ENCODE results near the gene PDSS1. TPM values are rescaled to one million over a fixed set of nuclear protein-coding genes. Genes with fewer than 3 reads are reported as not detected.

PDSS1 gene
- total RNA-seq, 4 donors from 2014 or later, result 2.4 to 15.7 (median 6.6) TPM

GRCh38 chr10:26703096-26703495 is 5.6 kb downstream of the PDSS1 start:
- Histone ChIP-seq H3K27ac (no peak overlapping the region), H3K9me3 (no peaks in the 10 kb centered on the region), H3K36me3 (peaks cover 0 to 39% (median 6%) of the 10 kb centered on the region in 3 donors), H3K4me3 (no peak overlapping the region), H3K27me3 (no peaks in the 10 kb centered on the region), H3K4me1 (peaks cover 0 to 11% (median 3%) of the 10 kb centered on the region in 4 donors)
- DNase-seq (ENCODE audit: low spot score in 2 of 2), result no peak
- WGBS, 2 donors, result 83 to 94% methylated on average over 4 of the region's 4 CpGs
- TF ChIP-seq EP300 (IDR thresholded peaks at IDR 0.05), result no peak
- no peak for TF ChIP-seq POLR2A (IDR thresholded peaks at IDR 0.05)

GRCh38 chr10:26703974-26704373 is 6.5 kb downstream of the PDSS1 start:
- H3K36me3 ChIP-seq, result peaks cover 0 to 47% (median 6%) of the 10 kb centered on the region in 3 donors
- 85 to 89% methylated on average over 9 of the region's 9 CpGs for WGBS, 2 donors
- DNase-seq (ENCODE audit: low spot score in 2 of 2), result no peak
- no peak overlapping the region for H3K27ac ChIP-seq
- no peak for TF ChIP-seq CTCF (IDR thresholded peaks at IDR 0.05)
- no peak for TF ChIP-seq EP300 (IDR thresholded peaks at IDR 0.05)
- no peak for TF ChIP-seq POLR2A (IDR thresholded peaks at IDR 0.05)
- no peak overlapping the region for H3K4me3 ChIP-seq
- no peaks in the 10 kb centered on the region for H3K9me3 ChIP-seq
- H3K27me3 ChIP-seq, result no peaks in the 10 kb centered on the region
- H3K4me1 ChIP-seq, result peaks cover 0 to 2% (median 0%) of the 10 kb centered on the region in 4 donors

GRCh38 chr10:26706206-26706605 is 8.7 kb downstream of the PDSS1 start:
- no peak for TF ChIP-seq EP300 (IDR thresholded peaks at IDR 0.05)
- no peak for TF ChIP-seq POLR2A (IDR thresholded peaks at IDR 0.05)
- no peak for TF ChIP-seq CTCF (IDR thresholded peaks at IDR 0.05)
- Histone ChIP-seq H3K4me1 (no peaks in the 10 kb centered on the region), H3K4me3 (no peak overlapping the region), H3K27ac (no peak overlapping the region), H3K36me3 (peaks cover 0 to 58% (median 6%) of the 10 kb centered on the region in 3 donors), H3K9me3 (no peaks in the 10 kb centered on the region), H3K27me3 (no peaks in the 10 kb centered on the region)
- no peak for DNase-seq (ENCODE audit: low spot score in 2 of 2)
- WGBS, 2 donors, result 79 to 87% methylated on average over 6 of the region's 6 CpGs

GRCh38 chr10:26706936-26707335 is 9.4 kb downstream of the PDSS1 start:
- DNase-seq (ENCODE audit: low spot score in 2 of 2), result no peak
- Histone ChIP-seq H3K4me3 (no peak overlapping the region), H3K27me3 (no peaks in the 10 kb centered on the region), H3K36me3 (peaks cover 0 to 61% (median 6%) of the 10 kb centered on the region in 3 donors), H3K9me3 (no peaks in the 10 kb centered on the region), H3K4me1 (no peaks in the 10 kb centered on the region), H3K27ac (no peak overlapping the region)
- TF ChIP-seq EP300 (IDR thresholded peaks at IDR 0.05) (no peak), POLR2A (IDR thresholded peaks at IDR 0.05) (no peak), CTCF (IDR thresholded peaks at IDR 0.05) (no peak)
- 86 to 90% methylated on average over 10 of the region's 10 CpGs for WGBS, 2 donors

- H3K4me1 ChIP-seq, result no peaks in the 10 kb centered on the region
- H3K27ac ChIP-seq, result no peak overlapping the region
- 50 to 63% methylated on average over 3 to 5 of the region's 5 CpGs for WGBS, 2 donors
- no peaks in the 10 kb centered on the region for H3K27me3 ChIP-seq
- H3K4me3 ChIP-seq, result no peak overlapping the region
- H3K9me3 ChIP-seq, result no peaks in the 10 kb centered on the region
- no peak for DNase-seq (ENCODE audit: low spot score in 2 of 2)
- no peak for TF ChIP-seq CTCF (IDR thresholded peaks at IDR 0.05)
- no peak for TF ChIP-seq EP300 (IDR thresholded peaks at IDR 0.05)
- no peak for TF ChIP-seq POLR2A (IDR thresholded peaks at IDR 0.05)
- peaks cover 0 to 66% (median 2%) of the 10 kb centered on the region in 3 donors for H3K36me3 ChIP-seq
Observed at GRCh38 chr10:26711324-26711723, 13.8 kb downstream of the PDSS1 start.

Measured in tibial nerve (tissue), 4 donors.